ENCODE data around the gene CD101. TPM values are rescaled to one million over a fixed set of nuclear protein-coding genes. Genes with fewer than 3 reads are reported as not detected.

CD101 gene
- total and polyA plus RNA-seq, 2 experiments from 2014 or later: 0.13 TPM; not detected in 1

GRCh38 chr1:116991171-116991845 lies 10.3 kb upstream of the CD101 start:
- no peak for DNase-seq (ENCODE audit: low spot score)
- H3K27me3 ChIP-seq: no peaks in the 10 kb centered on the region
- no peak for TF ChIP-seq EZH2 (IDR thresholded peaks at IDR 0.05; ENCODE audit: borderline replicate concordance)
- TF ChIP-seq EZH2phosphoT487 (IDR thresholded peaks at IDR 0.05; ENCODE audit: low read depth, severe bottlenecking, unreplicated experiment): no peak
- TF ChIP-seq CTCF (IDR thresholded peaks at IDR 0.05; ENCODE audit: poor library complexity): no peak
- no peaks in the 10 kb centered on the region for H4K20me1 ChIP-seq (ENCODE audit: insufficient read depth, poor library complexity, severe bottlenecking)
- H3K27ac ChIP-seq: no peak overlapping the region
- WGBS (ENCODE audit: low lambda C conversion rate, missing lambda C conversion rate): 66% methylated on average over 2 of the region's 2 CpGs
- no peaks in the 10 kb centered on the region for H3K79me2 ChIP-seq
- H3K9me3 ChIP-seq (ENCODE audit: low read depth): no peaks in the 10 kb centered on the region
- H3K4me3 ChIP-seq: no peak overlapping the region
- H2AFZ ChIP-seq: no peak overlapping the region
- H3K36me3 ChIP-seq (replicated peaks; ENCODE audit: insufficient read depth, low read depth): no peaks in the 10 kb centered on the region
- H3K4me2 ChIP-seq: no peak overlapping the region
- no peaks in the 10 kb centered on the region for H3K9me2 ChIP-seq (replicated peaks; ENCODE audit: insufficient read depth)
- H3K4me1 ChIP-seq (ENCODE audit: insufficient read depth): peaks cover 5% of the 10 kb centered on the region

GRCh38 chr1:116991918-116992317 lies 9.6 kb upstream of the CD101 start:
- DNase-seq (ENCODE audit: low spot score): no peak
- Histone ChIP-seq H3K4me2 (no peak overlapping the region), H3K36me3 (replicated peaks; ENCODE audit: insufficient read depth, low read depth) (no peaks in the 10 kb centered on the region), H3K27ac (no peak overlapping the region), H3K4me3 (no peak overlapping the region), H2AFZ (no peak overlapping the region), H4K20me1 (ENCODE audit: insufficient read depth, poor library complexity, severe bottlenecking) (no peaks in the 10 kb centered on the region), H3K79me2 (no peaks in the 10 kb centered on the region), H3K4me1 (ENCODE audit: insufficient read depth) (peaks cover 5% of the 10 kb centered on the region), H3K9me3 (ENCODE audit: low read depth) (no peaks in the 10 kb centered on the region), H3K27me3 (no peaks in the 10 kb centered on the region), H3K9me2 (replicated peaks; ENCODE audit: insufficient read depth) (no peaks in the 10 kb centered on the region)
- TF ChIP-seq CTCF (IDR thresholded peaks at IDR 0.05; ENCODE audit: poor library complexity) (no peak), EZH2 (IDR thresholded peaks at IDR 0.05; ENCODE audit: borderline replicate concordance) (no peak)
- WGBS (ENCODE audit: low lambda C conversion rate, missing lambda C conversion rate): 95% methylated on average over 1 of the region's 1 CpG

DNA sequence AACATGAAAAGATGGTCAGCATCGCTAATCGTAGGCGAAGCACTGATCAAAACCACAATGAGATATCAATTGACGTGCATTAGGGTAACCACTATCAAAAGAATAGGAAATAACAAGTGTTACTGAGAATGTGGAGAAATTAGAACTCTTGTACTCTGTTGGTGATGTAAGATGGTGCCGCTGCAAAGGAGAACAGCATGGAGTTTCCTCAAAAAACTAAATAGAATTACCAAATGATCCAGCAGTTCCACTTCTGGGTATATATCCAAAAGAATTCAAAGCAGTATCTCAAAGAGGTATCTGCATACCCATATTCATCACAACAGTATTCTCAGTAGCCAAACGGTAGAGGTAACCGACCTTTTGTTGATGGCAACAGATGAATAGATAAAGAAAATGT lies 8.3 kb upstream of the CD101 start:
- DNase-seq (ENCODE audit: low spot score): no peak
- no peaks in the 10 kb centered on the region for H3K4me1 ChIP-seq (ENCODE audit: insufficient read depth)
- H3K9me3 ChIP-seq (ENCODE audit: low read depth): no peaks in the 10 kb centered on the region
- WGBS (ENCODE audit: low lambda C conversion rate, missing lambda C conversion rate): over 99% methylated on average over 7 of the region's 7 CpGs
- no peak overlapping the region for H3K27ac ChIP-seq
- no peak overlapping the region for H3K4me2 ChIP-seq
- no peak overlapping the region for H3K4me3 ChIP-seq
- no peak for TF ChIP-seq CTCF (IDR thresholded peaks at IDR 0.05; ENCODE audit: poor library complexity)
- H3K27me3 ChIP-seq: no peaks in the 10 kb centered on the region
- no peaks in the 10 kb centered on the region for H3K9me2 ChIP-seq (replicated peaks; ENCODE audit: insufficient read depth)
- no peaks in the 10 kb centered on the region for H3K36me3 ChIP-seq (replicated peaks; ENCODE audit: insufficient read depth, low read depth)
- no peaks in the 10 kb centered on the region for H3K79me2 ChIP-seq
- H4K20me1 ChIP-seq (ENCODE audit: insufficient read depth, poor library complexity, severe bottlenecking): no peaks in the 10 kb centered on the region
- no peak overlapping the region for H2AFZ ChIP-seq

- 89% methylated on average over 2 of the region's 2 CpGs for WGBS (ENCODE audit: low lambda C conversion rate, missing lambda C conversion rate)
- H3K27ac ChIP-seq: no peak overlapping the region
- no peaks in the 10 kb centered on the region for H4K20me1 ChIP-seq (ENCODE audit: insufficient read depth, poor library complexity, severe bottlenecking)
- no peak overlapping the region for H3K4me2 ChIP-seq
- H3K4me3 ChIP-seq: no peak overlapping the region
- no peaks in the 10 kb centered on the region for H3K4me1 ChIP-seq (ENCODE audit: insufficient read depth)
- TF ChIP-seq CTCF (IDR thresholded peaks at IDR 0.05; ENCODE audit: poor library complexity) (no peak), EZH2phosphoT487 (IDR thresholded peaks at IDR 0.05; ENCODE audit: low read depth, severe bottlenecking, unreplicated experiment) (no peak), EZH2 (IDR thresholded peaks at IDR 0.05; ENCODE audit: borderline replicate concordance) (no peak)
- no peaks in the 10 kb centered on the region for H3K27me3 ChIP-seq
- H3K9me2 ChIP-seq (replicated peaks; ENCODE audit: insufficient read depth): no peaks in the 10 kb centered on the region
- H3K9me3 ChIP-seq (ENCODE audit: low read depth): no peaks in the 10 kb centered on the region
- H3K36me3 ChIP-seq (replicated peaks; ENCODE audit: insufficient read depth, low read depth): no peaks in the 10 kb centered on the region
- DNase-seq (ENCODE audit: low spot score): no peak
- H2AFZ ChIP-seq: no peak overlapping the region
- no peaks in the 10 kb centered on the region for H3K79me2 ChIP-seq
Observed at GRCh38 chr1:116994411-116994810, 7.1 kb upstream of the CD101 start.
